Keratinocyte (primary cell): ENCODE data around the gene CDH22. TPM values are rescaled to one million over a fixed set of nuclear protein-coding genes. Genes with fewer than 3 reads are reported as not detected.

ENCODE experiments used
- DNase-seq: peaks from one replicate; pipeline ENCODE4 v3.0.0-alpha.2; 2011; ENCODE audit warnings: low read depth, missing footprints, low spot score
- FAIRE-seq: peaks from 2 replicates; lab custom pipeline; 2011; peaks lifted over from hg19 to GRCh38; lab: Jason Lieb, UNC
- H2AFZ ChIP-seq: 2 replicates; pipeline ENCODE4 v1.6.0; 2012; ENCODE audit warnings: low read length, control low read depth, inconsistent platforms; ENCODE audit not compliant: control insufficient read depth
- H3K27ac ChIP-seq: 2 replicates; pipeline ENCODE4 v1.5.1; 2011; ENCODE audit warnings: low read length; ENCODE audit not compliant: control insufficient read depth, insufficient read depth
- H3K27me3 ChIP-seq: 3 replicates; pipeline ENCODE4 v1.6.0; 2011; ENCODE audit warnings: low read length; ENCODE audit not compliant: control insufficient read depth, insufficient read depth; ENCODE audit errors: extremely low read depth
- H3K36me3 ChIP-seq, 2 experiments: 2 replicates in 1 of 2; 3 replicates in 1 of 2; pipeline ENCODE4 v1.5.1; 2011; ENCODE audit warnings: low read length in 2 of 2, mild to moderate bottlenecking in 1 of 2; ENCODE audit not compliant: control insufficient read depth in 2 of 2, insufficient read depth in 2 of 2; ENCODE audit errors: extremely low read depth in 1 of 2
- H3K4me1 ChIP-seq: 3 replicates; pipeline ENCODE4 v1.5.1; 2011; ENCODE audit warnings: low read length; ENCODE audit not compliant: control insufficient read depth, insufficient read depth; ENCODE audit errors: extremely low read depth
- H3K4me2 ChIP-seq: 3 replicates; pipeline ENCODE4 v1.6.0; 2011; ENCODE audit warnings: low read depth, low read length; ENCODE audit not compliant: control insufficient read depth, insufficient read depth; ENCODE audit errors: extremely low read depth
- H3K4me3 ChIP-seq, 3 experiments: fragments of 200-600 bp in 1 of 3; sonication (generic) in 1 of 3; 2 replicates in 2 of 3; 3 replicates in 1 of 3; pipeline ENCODE4 v1.5.1; 2011 to 2016; ENCODE audit warnings: low read length in 3 of 3, mild to moderate bottlenecking in 3 of 3, control low read depth in 2 of 3, inconsistent platforms in 1 of 3, low read depth in 1 of 3, mixed read lengths in 1 of 3, mixed run types in 1 of 3, moderate library complexity in 1 of 3; ENCODE audit not compliant: control insufficient read depth in 2 of 3, insufficient read depth in 2 of 3; ENCODE audit errors: extremely low read depth in 1 of 3
- H3K79me2 ChIP-seq: 2 replicates; pipeline ENCODE4 v1.6.0; 2012; ENCODE audit warnings: low read length; ENCODE audit not compliant: control insufficient read depth, insufficient read depth
- H3K9ac ChIP-seq: 3 replicates; pipeline ENCODE4 v1.6.0; 2011; ENCODE audit warnings: low read length; ENCODE audit not compliant: control insufficient read depth, insufficient read depth; ENCODE audit errors: extremely low read depth
- H3K9me1 ChIP-seq: 3 replicates; pipeline ENCODE4 v1.6.0; 2011; ENCODE audit warnings: low read length; ENCODE audit not compliant: control insufficient read depth, insufficient read depth; ENCODE audit errors: extremely low read depth
- H3K9me3 ChIP-seq: 2 replicates; pipeline ENCODE4 v1.5.1; 2012; ENCODE audit warnings: low read depth, low read length; ENCODE audit not compliant: control insufficient read depth
- H4K20me1 ChIP-seq: 3 replicates; pipeline ENCODE4 v1.6.0; 2011; ENCODE audit warnings: low read length; ENCODE audit not compliant: control insufficient read depth, insufficient read depth; ENCODE audit errors: extremely low read depth
- EZH2 ChIP-seq: IDR thresholded peaks from one replicate; pipeline ENCODE4 v1.6.1; 2012; ENCODE audit warnings: inconsistent platforms, mild to moderate bottlenecking, low read length, moderate library complexity
- dilution Hi-C: fragments of 300-500 bp; cut with MboI; formaldehyde crosslinking; loops from one replicate; pipeline ENCODE4 v1.7.0; 2020; ENCODE audit warnings: low sequenced_read_pairs; ENCODE audit not compliant: extremely low pct_ligation_motif_present
- polyA plus RNA-seq, 5 experiments: library from polyadenylated mRNA; depleted of rRNA in 3 of 5; stranded (reverse) in 3 of 5; stranded (forward) in 1 of 5; unstranded in 1 of 5; fragments of >200 nt; gene quantifications; 1 replicate in 1 of 5; 2 replicates in 3 of 5; 3 replicates in 1 of 5; pipeline versions ENCODE4 v1.2.1 to v1.2.3, GENCODE V29; 2011 to 2012; ENCODE audit warnings: missing spikeins in 2 of 5, low read depth in 1 of 5, low replicate concordance in 1 of 5
- TF ChIP-seq, protein P1 (sequence below), 3 experiments: IDR thresholded peaks in 1 of 3; conservative IDR thresholded peaks in 1 of 3; optimal IDR thresholded peaks in 1 of 3; 2 replicates in 2 of 3; 3 replicates in 1 of 3; pipeline versions ENCODE3 to v1.5.1; 2011; ENCODE audit warnings: low read length in 3 of 3, mild to moderate bottlenecking in 3 of 3, moderate library complexity in 2 of 3, control low read depth in 1 of 3, inconsistent platforms in 1 of 3; ENCODE audit not compliant: insufficient read depth in 2 of 3; ENCODE audit errors: extremely low read depth in 1 of 3

The CDH22 gene
- polyA plus RNA-seq, 1 donor (not counting 4 experiments of a cell fraction or from before 2014, with no cell fraction given): not detected

DNA sequence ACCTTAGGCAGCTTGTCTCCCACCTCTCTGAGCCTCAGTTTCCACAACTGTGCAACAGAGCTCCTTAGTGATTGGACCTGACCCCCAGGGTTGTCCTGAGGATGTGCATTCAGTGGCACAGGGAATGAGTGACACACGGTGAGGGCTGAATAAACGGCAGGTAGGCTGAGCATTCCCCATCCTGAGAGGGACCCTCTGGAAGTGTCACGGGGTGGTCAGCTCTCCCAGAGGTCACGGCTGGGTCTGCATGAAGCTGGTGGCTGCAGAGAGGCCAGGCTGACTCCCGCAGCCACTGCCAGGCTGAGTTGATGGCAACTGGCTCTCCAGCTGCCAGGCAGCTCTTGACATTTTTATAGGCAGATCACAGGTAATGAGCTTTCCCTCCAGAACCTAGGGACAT, 147.6 kb downstream of the CDH22 start:
- Histone ChIP-seq H4K20me1 (no peaks in the 10 kb centered on the region), H3K27me3 (peaks cover 10% of the 10 kb centered on the region), H3K9me3 (no peaks in the 10 kb centered on the region), H3K9me1 (no peaks in the 10 kb centered on the region), H2AFZ (no peak overlapping the region), H3K9ac (no peak overlapping the region), H3K4me2 (no peak overlapping the region), H3K36me3 (no peaks in the 10 kb centered on the region), H3K4me3 (no peak overlapping the region), H3K79me2 (no peaks in the 10 kb centered on the region), H3K4me1 (no peaks in the 10 kb centered on the region), H3K27ac (no peak overlapping the region)
- DNase-seq (no peak), FAIRE-seq (no peak)
- TF ChIP-seq, protein P1, sequence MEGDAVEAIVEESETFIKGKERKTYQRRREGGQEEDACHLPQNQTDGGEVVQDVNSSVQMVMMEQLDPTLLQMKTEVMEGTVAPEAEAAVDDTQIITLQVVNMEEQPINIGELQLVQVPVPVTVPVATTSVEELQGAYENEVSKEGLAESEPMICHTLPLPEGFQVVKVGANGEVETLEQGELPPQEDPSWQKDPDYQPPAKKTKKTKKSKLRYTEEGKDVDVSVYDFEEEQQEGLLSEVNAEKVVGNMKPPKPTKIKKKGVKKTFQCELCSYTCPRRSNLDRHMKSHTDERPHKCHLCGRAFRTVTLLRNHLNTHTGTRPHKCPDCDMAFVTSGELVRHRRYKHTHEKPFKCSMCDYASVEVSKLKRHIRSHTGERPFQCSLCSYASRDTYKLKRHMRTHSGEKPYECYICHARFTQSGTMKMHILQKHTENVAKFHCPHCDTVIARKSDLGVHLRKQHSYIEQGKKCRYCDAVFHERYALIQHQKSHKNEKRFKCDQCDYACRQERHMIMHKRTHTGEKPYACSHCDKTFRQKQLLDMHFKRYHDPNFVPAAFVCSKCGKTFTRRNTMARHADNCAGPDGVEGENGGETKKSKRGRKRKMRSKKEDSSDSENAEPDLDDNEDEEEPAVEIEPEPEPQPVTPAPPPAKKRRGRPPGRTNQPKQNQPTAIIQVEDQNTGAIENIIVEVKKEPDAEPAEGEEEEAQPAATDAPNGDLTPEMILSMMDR (optimal IDR thresholded peaks at IDR 0.05 in 1 of 3, IDR thresholded peaks at IDR 0.05 in 1 of 3, conservative IDR thresholded peaks at IDR 0.05 in 1 of 3; ENCODE audit: extremely low read depth in 1 of 3, insufficient read depth in 2 of 3, low read length in 3 of 3): no peak
- no peak for TF ChIP-seq EZH2
- dilution Hi-C loops: no loop called here

DNA sequence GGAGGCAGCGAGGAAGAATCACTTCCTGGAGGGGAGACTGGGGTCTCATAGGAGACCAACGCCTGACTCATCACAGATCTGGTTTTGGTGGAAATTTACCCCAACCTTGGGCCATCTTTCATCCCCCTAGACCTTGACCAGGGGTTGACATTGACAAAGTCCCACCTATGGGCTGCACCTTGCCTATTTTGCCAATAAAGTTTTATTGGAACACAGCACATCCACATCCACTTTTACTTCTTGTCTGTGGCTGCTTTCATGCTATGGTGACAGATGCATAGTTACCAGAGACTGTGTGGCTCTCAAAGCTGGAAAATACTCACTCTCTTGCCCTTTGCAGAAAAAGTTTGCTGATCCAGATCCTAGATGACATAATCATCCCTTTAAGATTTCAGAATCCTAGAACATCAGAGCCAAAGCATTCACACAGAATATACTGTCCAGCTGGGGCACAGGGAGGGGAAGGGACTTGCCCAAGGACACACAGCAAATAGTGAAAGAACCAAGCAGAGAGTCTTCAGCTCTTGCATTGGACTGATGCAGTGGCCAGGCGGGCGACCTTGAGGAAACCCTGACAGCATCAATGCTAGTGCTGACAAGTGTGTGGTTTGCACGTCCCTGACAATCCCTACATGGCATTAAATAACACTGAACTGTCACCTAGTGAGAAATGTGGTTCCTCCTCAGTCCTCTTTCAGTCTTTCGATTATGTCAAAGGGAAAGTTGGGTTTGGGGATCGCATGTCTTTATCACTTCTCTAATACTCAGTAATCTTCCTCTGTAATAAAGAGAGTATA, 149.0 kb downstream of the CDH22 start:
- Histone ChIP-seq H3K27ac (no peak overlapping the region), H3K36me3 (no peaks in the 10 kb centered on the region), H3K27me3 (peaks cover 15% of the 10 kb centered on the region), H2AFZ (no peak overlapping the region), H4K20me1 (no peaks in the 10 kb centered on the region), H3K9ac (no peak overlapping the region), H3K9me3 (no peaks in the 10 kb centered on the region), H3K4me2 (no peak overlapping the region), H3K4me1 (no peaks in the 10 kb centered on the region), H3K9me1 (no peaks in the 10 kb centered on the region), H3K4me3 (no peak overlapping the region), H3K79me2 (no peaks in the 10 kb centered on the region)
- dilution Hi-C loops: no loop called here
- FAIRE-seq (no peak), DNase-seq (no peak)
- no peak for TF ChIP-seq EZH2
- TF ChIP-seq, protein P1 (optimal IDR thresholded peaks at IDR 0.05 in 1 of 3, IDR thresholded peaks at IDR 0.05 in 1 of 3, conservative IDR thresholded peaks at IDR 0.05 in 1 of 3; ENCODE audit: extremely low read depth in 1 of 3, insufficient read depth in 2 of 3, low read length in 3 of 3): no peak
